Measurements from ENCODE around the gene AMDHD2. TPM values are rescaled to one million over a fixed set of nuclear protein-coding genes. Genes with fewer than 3 reads are reported as not detected.
"Not testable (repeated sequence)": the region's sequence is repeated elsewhere in the genome, so short reads cannot be mapped to it uniquely, and the experiment has no call there.

AMDHD2 gene
- total RNA-seq, 2 donors from 2014 or later = 10.6 to 12.6 TPM

- no peaks in the 10 kb centered on the region for H3K36me3 ChIP-seq
- DNase-seq (ENCODE audit: low spot score) = no peak
- no peak overlapping the region for H3K27ac ChIP-seq
- H3K4me3 ChIP-seq = no peak overlapping the region
- H3K27me3 ChIP-seq = peaks cover 0 to 2% of the 10 kb centered on the region in 2 donors
- TF ChIP-seq CTCF (IDR thresholded peaks at IDR 0.05) = no peak
- no peaks in the 10 kb centered on the region for H3K9me3 ChIP-seq
- peaks cover 0 to 38% of the 10 kb centered on the region in 2 donors for H3K4me1 ChIP-seq
These were observed 43.8 kb upstream of the AMDHD2 start for GRCh38 chr16:2476345-2476720.

GRCh38 chr16:2476741-2477140, 43.4 kb upstream of the AMDHD2 start:
- H3K9me3 ChIP-seq = no peaks in the 10 kb centered on the region

GRCh38 chr16:2477327-2477726, 42.8 kb upstream of the AMDHD2 start:
- H3K4me1 ChIP-seq = peaks cover 0 to 34% of the 10 kb centered on the region in 2 donors
- H3K36me3 ChIP-seq = no peaks in the 10 kb centered on the region
- H3K27ac ChIP-seq = no peak overlapping the region
- H3K9me3 ChIP-seq = no peaks in the 10 kb centered on the region
- no peak for DNase-seq (ENCODE audit: low spot score)
- no peak overlapping the region for H3K4me3 ChIP-seq
- no peak for TF ChIP-seq CTCF (IDR thresholded peaks at IDR 0.05)
- H3K27me3 ChIP-seq = no peaks in the 10 kb centered on the region

More at GRCh38 chr16:2476741-2477140, 43.4 kb upstream of the AMDHD2 start:
- Histone ChIP-seq H3K36me3 (no peaks in the 10 kb centered on the region), H3K27me3 (peaks cover 0 to 2% of the 10 kb centered on the region in 2 donors), H3K4me1 (peaks cover 0 to 33% of the 10 kb centered on the region in 2 donors), H3K4me3 (no peak overlapping the region), H3K27ac (no peak overlapping the region)
- DNase-seq (ENCODE audit: low spot score) = no peak
- TF ChIP-seq CTCF (IDR thresholded peaks at IDR 0.05) = no peak

GRCh38 chr16:2478279-2478678, 41.9 kb upstream of the AMDHD2 start:
- no peak for DNase-seq (ENCODE audit: low spot score)
- TF ChIP-seq CTCF (IDR thresholded peaks at IDR 0.05) = no peak
- H3K4me3 ChIP-seq = no peak overlapping the region
- H3K9me3 ChIP-seq = no peaks in the 10 kb centered on the region
- peaks cover 0 to 39% of the 10 kb centered on the region in 2 donors for H3K4me1 ChIP-seq
- no peaks in the 10 kb centered on the region for H3K27me3 ChIP-seq
- no peaks in the 10 kb centered on the region for H3K36me3 ChIP-seq
- H3K27ac ChIP-seq = no peak overlapping the region

- not testable (repeated sequence) for H3K27ac ChIP-seq; H3K36me3 ChIP-seq; H3K9me3 ChIP-seq; H3K4me3 ChIP-seq; DNase-seq (ENCODE audit: low spot score); H3K27me3 ChIP-seq
- H3K4me1 ChIP-seq = peaks cover 0 to 33% of the 10 kb centered on the region in 2 donors
These were observed 40.2 kb upstream of the AMDHD2 start for GRCh38 chr16:2479996-2480395.

GRCh38 chr16:2480948-2481347, 39.2 kb upstream of the AMDHD2 start:
- no peak for TF ChIP-seq CTCF (IDR thresholded peaks at IDR 0.05)
- Histone ChIP-seq H3K4me1 (peaks cover 0 to 27% of the 10 kb centered on the region in 2 donors), H3K4me3 (no peak overlapping the region), H3K36me3 (no peaks in the 10 kb centered on the region), H3K27me3 (no peaks in the 10 kb centered on the region), H3K27ac (no peak overlapping the region), H3K9me3 (no peaks in the 10 kb centered on the region)
- no peak for DNase-seq (ENCODE audit: low spot score)
